CD8-positive, alpha-beta memory T cell (primary cell): ENCODE data around the gene PLEKHG2. TPM values are rescaled to one million over a fixed set of nuclear protein-coding genes. Genes with fewer than 3 reads are reported as not detected.

Experiments
- CTCF ChIA-PET: fragments of 350-600 bp; sonication (Branson Sonifier 250); formaldehyde crosslinking; loops from one replicate; lab custom pipeline; 2021; ENCODE audit warnings: antibody characterized with exemption; lab: Charles Lee
- POLR2A ChIA-PET: fragments of 350-600 bp; sonication (Branson Sonifier 250); formaldehyde crosslinking; loops from one replicate; lab custom pipeline; 2021; ENCODE audit warnings: antibody characterized with exemption; lab: Charles Lee
- DNase-seq, 5 donors: peaks; one replicate each; pipeline versions ENCODE4 v3.0.0 to v3.0.0-alpha.2; 2020 to 2022; ENCODE audit warnings: mixed read lengths in 1 of 5
- H3K27ac ChIP-seq: one replicate; pipeline ENCODE4 v1.7.0; 2013; ENCODE audit warnings: low read depth, mild to moderate bottlenecking, low read length, moderate library complexity
- H3K27me3 ChIP-seq: 2 replicates; pipeline ENCODE4 v1.7.0; 2013; ENCODE audit warnings: low read length, mild to moderate bottlenecking; ENCODE audit not compliant: insufficient read depth, poor library complexity, severe bottlenecking
- H3K36me3 ChIP-seq: 2 replicates; pipeline ENCODE4 v1.7.0; 2013; ENCODE audit warnings: mild to moderate bottlenecking, low read length, moderate library complexity; ENCODE audit not compliant: insufficient read depth
- H3K4me1 ChIP-seq: 2 replicates; pipeline ENCODE4 v1.7.0; 2013; ENCODE audit warnings: mild to moderate bottlenecking, low read length, moderate library complexity; ENCODE audit not compliant: insufficient read depth
- H3K4me3 ChIP-seq: 2 replicates; pipeline ENCODE4 v1.7.0; 2013; ENCODE audit warnings: mild to moderate bottlenecking, low read length
- H3K9me3 ChIP-seq: 2 replicates; pipeline ENCODE4 v1.7.0; 2013; ENCODE audit warnings: mild to moderate bottlenecking, low read length
- H3K27ac Mint-ChIP-seq, 8 donors: one replicate each; pipeline ENCODE4 v1.8.0; 2020 to 2021; ENCODE audit warnings: mixed read lengths in 8 of 8, mild to moderate bottlenecking in 6 of 8, inconsistent platforms in 3 of 8, moderate library complexity in 3 of 8
- H3K27me3 Mint-ChIP-seq, 2 donors: one replicate each; pipeline ENCODE4 v1.8.0; 2020 to 2021; ENCODE audit warnings: mixed read lengths in 2 of 2, mild to moderate bottlenecking in 1 of 2, moderate library complexity in 1 of 2
- H3K36me3 Mint-ChIP-seq, 3 donors: one replicate each; pipeline ENCODE4 v1.8.0; 2020 to 2021; ENCODE audit warnings: mixed read lengths in 3 of 3, inconsistent platforms in 1 of 3, mild to moderate bottlenecking in 1 of 3
- H3K4me1 Mint-ChIP-seq, 3 donors: one replicate each; pipeline ENCODE4 v1.8.0; 2020 to 2021; ENCODE audit warnings: mixed read lengths in 3 of 3, inconsistent platforms in 1 of 3, mild to moderate bottlenecking in 1 of 3
- H3K4me3 Mint-ChIP-seq, 7 donors: one replicate each; pipeline ENCODE4 v1.8.0; 2020 to 2021; ENCODE audit warnings: mixed read lengths in 7 of 7, mild to moderate bottlenecking in 6 of 7, moderate library complexity in 4 of 7, inconsistent platforms in 2 of 7
- H3K9me3 Mint-ChIP-seq, 5 donors: one replicate each; pipeline ENCODE4 v1.8.0; 2020 to 2022; ENCODE audit warnings: mixed read lengths in 5 of 5, mild to moderate bottlenecking in 3 of 5, moderate library complexity in 2 of 5, inconsistent platforms in 1 of 5
- polyA plus RNA-seq: library from polyadenylated mRNA; unstranded; fragments of 300-500 nt; fragmentation: Illumina TruSeq; gene quantifications from one replicate; pipeline ENCODE4 v1.2.3, GENCODE V29; 2021
- total RNA-seq, 2 experiments: library from RNA; stranded (reverse); gene quantifications; one replicate each; pipeline ENCODE4 v1.2.3, GENCODE V29; 2021

The PLEKHG2 gene
- total and polyA plus RNA-seq, 3 experiments from 2014 or later = 4.0 to 36.4 (median 35.2) TPM

DNA sequence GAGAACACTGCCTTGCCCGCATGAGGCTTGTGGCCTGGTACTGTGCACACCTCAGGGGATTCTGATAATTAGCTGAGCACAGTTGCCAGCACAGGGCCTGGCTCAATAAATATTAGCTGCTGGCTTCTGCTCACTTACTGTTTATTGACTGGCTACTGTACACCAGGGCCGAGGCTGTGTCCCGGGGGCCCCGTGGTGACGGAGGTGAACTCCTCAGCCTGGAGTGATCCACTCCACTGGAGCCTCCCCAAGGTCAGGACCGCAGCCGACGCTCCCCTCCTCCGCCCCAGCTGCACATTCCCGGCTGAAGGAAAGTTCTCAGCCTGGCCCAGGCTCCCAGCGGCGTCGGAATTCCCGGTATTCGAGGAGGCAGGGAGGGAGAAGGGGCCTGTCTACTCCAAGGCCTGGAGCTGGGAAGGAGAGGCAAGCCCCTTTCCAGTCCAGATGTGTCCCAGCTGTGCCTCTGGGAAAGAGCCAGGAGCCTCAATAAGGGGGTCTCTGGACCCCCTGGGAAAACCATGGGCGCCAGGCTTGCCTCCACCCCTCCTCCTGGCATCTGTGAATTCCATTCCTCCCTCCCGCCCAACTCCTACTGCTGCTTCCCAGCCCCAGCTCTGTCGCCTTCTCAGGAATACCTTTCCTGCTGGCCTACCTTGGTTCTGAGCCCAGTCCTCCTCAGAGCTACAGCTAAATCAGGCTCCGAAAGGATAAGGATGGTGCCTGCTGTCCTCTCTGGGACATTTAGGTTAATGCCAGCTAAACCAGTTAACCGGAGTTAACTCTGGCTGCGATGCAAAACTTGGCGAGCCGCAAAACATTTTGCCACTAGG, 16.0 kb downstream of the PLEKHG2 start:
- Mint-ChIP-seq H3K27ac (peak overlapping the region in 1 of 8 donors; percentile 94), H3K36me3 (peaks cover 0 to 36% (median 5%) of the 10 kb centered on the region in 3 donors), H3K27me3 (peaks cover 0 to 2% of the 10 kb centered on the region in 2 donors), H3K4me3 (no peak overlapping the region), H3K9me3 (no peaks in the 10 kb centered on the region), H3K4me1 (peaks cover 12 to 25% (median 12%) of the 10 kb centered on the region in 3 donors)
- peaks cover 13% of the 10 kb centered on the region for H3K36me3 ChIP-seq
- H3K4me3 ChIP-seq = no peak overlapping the region
- no peak for DNase-seq
- ChIA-PET CTCF (interaction anchor here (3.0 kb wide), 1 partner anchor 17 kb away, joined by 10 read pairs; the partner anchor contains the start of gene PLEKHG2), POLR2A (no interaction called here)
- H3K9me3 ChIP-seq = no peaks in the 10 kb centered on the region
- H3K27ac ChIP-seq = no peak overlapping the region
- peaks cover 1% of the 10 kb centered on the region for H3K4me1 ChIP-seq
- no peaks in the 10 kb centered on the region for H3K27me3 ChIP-seq

DNA sequence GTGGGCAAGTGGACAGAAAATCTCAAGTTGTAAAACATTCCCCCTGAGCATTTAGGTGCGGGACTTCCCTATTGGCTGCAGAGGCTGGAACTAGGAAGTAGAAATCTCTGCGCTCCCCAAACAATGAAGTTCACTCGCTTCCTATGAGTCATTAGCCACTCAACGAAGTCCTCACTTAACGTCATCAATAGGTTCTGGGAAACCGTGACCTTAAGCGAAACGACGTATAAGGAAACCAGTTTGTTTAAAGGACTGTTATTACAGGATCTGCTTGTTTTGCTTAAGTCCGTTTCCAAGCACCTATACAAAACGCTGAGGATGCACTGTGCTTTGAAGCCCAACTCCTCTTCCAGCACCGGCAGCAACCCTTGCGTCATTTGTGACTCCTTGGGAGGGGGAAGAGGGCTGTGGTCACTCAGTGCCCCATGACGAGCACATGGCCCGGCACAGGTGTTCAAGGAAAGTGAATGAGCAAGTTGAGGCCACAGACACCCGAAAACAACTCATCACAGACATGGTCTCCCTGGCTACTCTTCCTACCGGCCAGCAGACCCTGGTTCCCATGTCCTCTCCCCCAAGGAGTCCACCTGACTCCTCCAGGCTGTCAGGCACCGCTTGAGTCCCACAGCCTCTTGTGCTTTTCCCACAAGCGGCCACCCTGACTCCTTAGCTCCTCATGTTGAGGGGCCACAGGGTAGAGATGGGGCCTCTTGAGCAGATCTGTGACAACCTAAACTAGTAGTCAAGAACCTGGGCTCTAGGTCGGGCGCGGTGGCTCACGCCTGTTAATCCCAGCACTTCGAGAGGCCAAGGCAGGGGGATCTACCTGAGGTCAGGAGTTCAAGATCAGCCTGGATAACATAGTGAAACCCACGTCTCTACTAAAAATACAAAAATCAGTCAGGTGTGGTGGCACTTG, 18.5 kb downstream of the PLEKHG2 start:
- peaks cover 0 to 2% (median 0%) of the 10 kb centered on the region in 5 donors for H3K9me3 Mint-ChIP-seq
- Histone ChIP-seq H3K27me3 (no peaks in the 10 kb centered on the region), H3K4me3 (no peak overlapping the region), H3K4me1 (peaks cover 20% of the 10 kb centered on the region), H3K9me3 (no peaks in the 10 kb centered on the region), H3K27ac (peak overlapping the region; percentile 62), H3K36me3 (peaks cover 27% of the 10 kb centered on the region)
- ChIA-PET CTCF (interaction anchor here (1.6 kb wide), 1 partner anchor 19 kb away, joined by 3 read pairs; the partner anchor contains the start of gene PLEKHG2), POLR2A (interaction anchor here (1.8 kb wide), 1 partner anchor 39 kb away, joined by 9 read pairs; the partner anchor contains the start of genes MED29 and PAF1)
- H3K36me3 Mint-ChIP-seq = peaks cover 6 to 45% (median 13%) of the 10 kb centered on the region in 3 donors
- H3K4me3 Mint-ChIP-seq = peak overlapping the region in 5 of 7 donors; percentile 8 to 64 (median 19)
- DNase-seq = peak in 4 of 5 donors; percentile 53 to 88 (median 68)
- H3K4me1 Mint-ChIP-seq = peaks cover 30 to 47% (median 35%) of the 10 kb centered on the region in 3 donors
- H3K27me3 Mint-ChIP-seq = peaks cover 0 to 4% of the 10 kb centered on the region in 2 donors
- H3K27ac Mint-ChIP-seq = peak overlapping the region; percentile 17 to 95 (median 82)

DNA sequence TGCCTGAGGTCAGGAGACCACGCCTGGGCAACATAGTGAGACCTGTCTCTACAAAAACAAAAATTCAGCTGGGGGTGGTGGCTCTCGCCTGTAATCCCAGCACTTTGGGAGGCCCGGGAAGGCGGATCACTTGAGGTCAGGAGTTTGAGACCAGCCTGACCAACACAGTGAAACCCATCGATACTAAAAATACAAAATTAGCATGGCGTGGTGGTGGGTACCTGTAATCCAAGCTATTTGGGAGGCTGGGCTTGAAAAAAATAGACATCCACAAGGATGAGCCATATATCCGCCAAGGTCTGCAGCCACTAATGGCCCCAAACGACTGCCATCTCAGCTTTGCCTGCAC, 20.2 kb downstream of the PLEKHG2 start:
- peaks cover 28% of the 10 kb centered on the region for H3K4me1 ChIP-seq
- Mint-ChIP-seq H3K4me1 (peaks cover 39 to 58% (median 44%) of the 10 kb centered on the region in 3 donors), H3K36me3 (peaks cover 6 to 45% (median 13%) of the 10 kb centered on the region in 3 donors), H3K27ac (peak overlapping the region in 7 of 8 donors; percentile 14 to 96 (median 62)), H3K27me3 (peaks cover 0 to 8% of the 10 kb centered on the region in 2 donors), H3K9me3 (peaks cover 0 to 2% (median 0%) of the 10 kb centered on the region in 5 donors), H3K4me3 (peak overlapping the region in 3 of 7 donors; percentile 12 to 70 (median 37))
- H3K27me3 ChIP-seq = no peaks in the 10 kb centered on the region
- H3K27ac ChIP-seq = no peak overlapping the region
- H3K4me3 ChIP-seq = no peak overlapping the region
- peaks cover 27% of the 10 kb centered on the region for H3K36me3 ChIP-seq
- CTCF ChIA-PET = interaction anchor here (1.2 to 1.6 kb wide), 3 partner anchors 21 to 35 kb away, joined by 3 to 4 read pairs (median 3); partner anchors contain the start of gene PLEKHG2
- no peaks in the 10 kb centered on the region for H3K9me3 ChIP-seq
- POLR2A ChIA-PET = interaction anchor here (1.0 kb wide), 1 partner anchor 13 kb away, joined by 3 read pairs; the partner anchor contains the start of gene SUPT5H
- no peak for DNase-seq

DNA sequence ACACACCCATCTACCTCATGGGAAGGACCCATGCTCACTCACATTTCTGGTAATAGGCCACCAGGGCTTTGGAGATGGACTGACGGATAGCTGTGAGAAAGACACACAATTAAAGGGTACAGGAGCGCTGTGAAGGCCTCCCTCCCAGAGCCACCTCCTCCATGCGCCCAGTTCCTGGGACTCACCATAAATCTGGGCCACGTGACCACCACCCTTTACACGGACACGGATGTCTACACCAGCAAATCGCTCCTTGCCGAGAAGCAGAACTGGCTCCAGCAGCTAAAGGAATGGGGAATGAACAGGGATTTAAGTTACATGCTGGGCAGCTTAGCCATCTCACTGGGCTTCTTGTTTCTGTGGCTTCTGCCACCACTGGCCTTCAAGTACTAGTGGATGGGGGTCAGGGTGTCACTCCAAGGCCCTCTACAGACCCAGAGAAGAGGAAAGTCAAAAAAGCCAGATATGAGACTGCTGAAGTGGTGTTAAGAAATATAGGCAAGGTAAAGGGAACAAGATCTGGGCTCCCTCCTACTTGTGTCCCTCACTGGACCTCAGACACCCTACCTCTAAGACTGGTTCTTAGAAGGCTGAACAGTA, 21.1 kb downstream of the PLEKHG2 start:
- peak overlapping the region; percentile 27 to 99 (median 74) for H3K27ac Mint-ChIP-seq
- H3K4me1 Mint-ChIP-seq = peaks cover 39 to 58% (median 44%) of the 10 kb centered on the region in 3 donors
- peaks cover 0 to 8% of the 10 kb centered on the region in 2 donors for H3K27me3 Mint-ChIP-seq
- DNase-seq = no peak
- ChIA-PET CTCF (interaction anchor here (1.2 to 1.5 kb wide), 2 partner anchors 29 to 36 kb away, joined by 3 read pairs; no protein-coding TSS in a partner anchor), POLR2A (interaction anchor here (0.6 to 2.7 kb wide), 5 partner anchors 12 to 124 kb away, joined by 3 to 19 read pairs (median 3); partner anchors contain the start of genes PLEKHG2 and SUPT5H)
- Histone ChIP-seq H3K27me3 (no peaks in the 10 kb centered on the region), H3K9me3 (no peaks in the 10 kb centered on the region), H3K27ac (no peak overlapping the region), H3K4me3 (no peak overlapping the region), H3K36me3 (peaks cover 27% of the 10 kb centered on the region), H3K4me1 (peaks cover 28% of the 10 kb centered on the region)
- H3K36me3 Mint-ChIP-seq = peaks cover 6 to 45% (median 13%) of the 10 kb centered on the region in 3 donors
- peak overlapping the region; percentile 41 to 100 (median 70) for H3K4me3 Mint-ChIP-seq
- peaks cover 0 to 2% (median 0%) of the 10 kb centered on the region in 5 donors for H3K9me3 Mint-ChIP-seq

DNA sequence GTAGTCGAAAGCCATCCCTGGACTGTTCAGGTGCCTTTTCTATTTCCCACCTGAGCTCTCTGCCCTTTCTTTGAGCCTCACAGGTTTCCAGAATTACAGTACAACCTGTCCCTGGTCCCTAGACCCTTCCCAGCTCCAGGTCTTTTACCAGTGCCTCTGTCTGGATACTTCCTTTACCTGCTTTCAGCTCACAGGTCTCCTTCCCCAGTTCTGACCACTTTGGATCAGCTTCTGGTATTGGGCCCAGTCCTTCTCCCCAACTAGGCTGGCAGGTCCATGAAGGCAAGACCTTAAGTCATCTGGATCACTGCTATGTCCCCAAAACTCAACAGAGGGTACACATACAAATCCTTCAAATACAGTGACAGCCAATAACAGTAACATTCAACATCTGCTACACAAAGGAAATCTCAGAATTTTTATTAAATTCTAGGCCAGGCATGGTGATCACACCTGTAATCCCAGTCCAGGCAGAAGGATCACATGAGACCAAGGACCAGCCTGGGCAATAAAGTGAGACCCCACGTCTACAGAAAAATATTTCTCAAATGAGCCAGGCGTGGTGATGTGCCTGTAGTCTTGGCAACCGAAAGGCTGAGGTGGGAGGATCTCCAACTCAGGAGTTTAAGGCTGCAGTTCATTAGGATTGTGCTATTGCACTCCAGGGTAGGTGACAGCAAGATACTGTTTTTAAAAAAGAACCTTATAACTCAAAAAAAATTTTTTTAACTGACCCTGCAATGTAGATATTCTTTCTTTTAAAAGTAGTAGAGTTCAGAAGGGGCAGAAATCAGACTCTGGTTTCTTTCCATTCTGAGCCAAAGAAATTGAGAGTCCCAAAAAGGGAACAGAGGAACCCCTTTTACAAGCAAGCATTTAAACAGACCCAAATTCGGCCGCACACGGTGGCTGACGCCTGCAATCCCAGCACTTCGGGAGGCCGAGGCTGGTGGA, 21.9 kb downstream of the PLEKHG2 start:
- Histone ChIP-seq H3K27ac (peak overlapping the region; percentile 96), H3K27me3 (no peaks in the 10 kb centered on the region), H3K4me3 (peak overlapping the region; percentile 91), H3K36me3 (peaks cover 27% of the 10 kb centered on the region), H3K4me1 (peaks cover 28% of the 10 kb centered on the region), H3K9me3 (no peaks in the 10 kb centered on the region)
- peaks cover 0 to 8% of the 10 kb centered on the region in 2 donors for H3K27me3 Mint-ChIP-seq
- ChIA-PET POLR2A (interaction anchor here (1.2 to 2.7 kb wide), 15 partner anchors 8 to 98 kb away, joined by 3 to 82 read pairs (median 9); partner anchors contain the start of genes GMFG, MED29, PAF1 and PLEKHG2), CTCF (interaction anchor here (1.0 to 2.0 kb wide), 12 partner anchors 8 to 105 kb away, joined by 3 to 25 read pairs (median 6); partner anchors contain the start of genes EID2B, MED29, PAF1 and PLEKHG2)
- H3K9me3 Mint-ChIP-seq = peaks cover 0 to 2% (median 0%) of the 10 kb centered on the region in 5 donors
- peak overlapping the region; percentile 27 to 100 (median 96) for H3K27ac Mint-ChIP-seq
- no peak for DNase-seq
- H3K36me3 Mint-ChIP-seq = peaks cover 6 to 45% (median 13%) of the 10 kb centered on the region in 3 donors
- H3K4me1 Mint-ChIP-seq = peaks cover 39 to 58% (median 44%) of the 10 kb centered on the region in 3 donors
- peak overlapping the region; percentile 70 to 100 (median 99) for H3K4me3 Mint-ChIP-seq
